HCT116 (cell line): ENCODE measurements around the gene EXD3.

Source experiments
- CEBPB ChIP-seq: IDR thresholded peaks from 2 replicates; pipeline ENCODE4 v1.6.1; 2012; ENCODE audit warnings: low read depth
- ELF1 ChIP-seq: IDR thresholded peaks from 2 replicates; pipeline ENCODE4 v1.6.1; 2012; ENCODE audit warnings: low read depth, borderline replicate concordance
- EZH2 ChIP-seq: fragments of 200-600 bp; sonication (generic); IDR thresholded peaks from 2 replicates; pipeline ENCODE4 v1.6.1; 2017; ENCODE audit warnings: antibody characterized with exemption, mixed run types
- EZH2phosphoT487 ChIP-seq: fragments of 200-600 bp; IDR thresholded peaks from 2 replicates; pipeline ENCODE4 v1.6.1; 2018; ENCODE audit warnings: antibody characterized with exemption, borderline replicate concordance
- JUND ChIP-seq: IDR thresholded peaks from 2 replicates; pipeline ENCODE4 v1.6.1; 2012
- POLR2A ChIP-seq: IDR thresholded peaks from 2 replicates; pipeline ENCODE4 v1.7.0; 2011; ENCODE audit warnings: borderline replicate concordance; ENCODE audit not compliant: insufficient read depth, insufficient read length; ENCODE audit errors: extremely low read depth
- POLR2AphosphoS5 ChIP-seq: IDR thresholded peaks from 2 replicates; pipeline ENCODE4 v1.6.1; 2011; ENCODE audit warnings: mild to moderate bottlenecking, low read depth, low read length, moderate library complexity
- SIN3A ChIP-seq: IDR thresholded peaks from 2 replicates; pipeline ENCODE4 v1.6.1; 2012; ENCODE audit warnings: low read depth
- SP1 ChIP-seq: IDR thresholded peaks from 2 replicates; pipeline ENCODE4 v1.6.1; 2012; ENCODE audit warnings: low read depth
- YY1 ChIP-seq: IDR thresholded peaks from 2 replicates; pipeline ENCODE4 v1.6.1; 2011; ENCODE audit warnings: low read length, low read depth, moderate library complexity, mild to moderate bottlenecking; ENCODE audit not compliant: insufficient replicate concordance; ENCODE audit errors: extremely low read depth
- ZNF274 ChIP-seq: fragments of 200-500 bp; sonication (Bioruptor generic); IDR thresholded peaks from 2 replicates; pipeline ENCODE4 v1.6.1; 2014; ENCODE audit warnings: mild to moderate bottlenecking, low read depth, low read length, inconsistent platforms
- TF ChIP-seq, protein P1 (sequence below), 3 experiments: fragments of 200-600 bp in 1 of 3; sonication (generic) in 1 of 3; IDR thresholded peaks in 2 of 3; conservative IDR thresholded peaks in 1 of 3; 2 replicates each; pipeline ENCODE4 v1.5.1; 2012 to 2017; ENCODE audit warnings: low read depth in 2 of 3, low read length in 2 of 3, antibody characterized with exemption in 1 of 3, borderline replicate concordance in 1 of 3, control low read depth in 1 of 3, mild to moderate bottlenecking in 1 of 3, mixed read lengths in 1 of 3, mixed run types in 1 of 3, moderate library complexity in 1 of 3; ENCODE audit not compliant: insufficient read depth in 1 of 3
- TF ChIP-seq, protein P2 (sequence below): IDR thresholded peaks from 2 replicates; pipeline ENCODE4 v1.6.1; 2012
- TF ChIP-seq, protein P3 (sequence below): IDR thresholded peaks from 2 replicates; pipeline ENCODE4 v1.6.1; 2011; ENCODE audit warnings: mild to moderate bottlenecking, low read length, moderate library complexity; ENCODE audit not compliant: insufficient replicate concordance; ENCODE audit errors: extremely low read depth

DNA sequence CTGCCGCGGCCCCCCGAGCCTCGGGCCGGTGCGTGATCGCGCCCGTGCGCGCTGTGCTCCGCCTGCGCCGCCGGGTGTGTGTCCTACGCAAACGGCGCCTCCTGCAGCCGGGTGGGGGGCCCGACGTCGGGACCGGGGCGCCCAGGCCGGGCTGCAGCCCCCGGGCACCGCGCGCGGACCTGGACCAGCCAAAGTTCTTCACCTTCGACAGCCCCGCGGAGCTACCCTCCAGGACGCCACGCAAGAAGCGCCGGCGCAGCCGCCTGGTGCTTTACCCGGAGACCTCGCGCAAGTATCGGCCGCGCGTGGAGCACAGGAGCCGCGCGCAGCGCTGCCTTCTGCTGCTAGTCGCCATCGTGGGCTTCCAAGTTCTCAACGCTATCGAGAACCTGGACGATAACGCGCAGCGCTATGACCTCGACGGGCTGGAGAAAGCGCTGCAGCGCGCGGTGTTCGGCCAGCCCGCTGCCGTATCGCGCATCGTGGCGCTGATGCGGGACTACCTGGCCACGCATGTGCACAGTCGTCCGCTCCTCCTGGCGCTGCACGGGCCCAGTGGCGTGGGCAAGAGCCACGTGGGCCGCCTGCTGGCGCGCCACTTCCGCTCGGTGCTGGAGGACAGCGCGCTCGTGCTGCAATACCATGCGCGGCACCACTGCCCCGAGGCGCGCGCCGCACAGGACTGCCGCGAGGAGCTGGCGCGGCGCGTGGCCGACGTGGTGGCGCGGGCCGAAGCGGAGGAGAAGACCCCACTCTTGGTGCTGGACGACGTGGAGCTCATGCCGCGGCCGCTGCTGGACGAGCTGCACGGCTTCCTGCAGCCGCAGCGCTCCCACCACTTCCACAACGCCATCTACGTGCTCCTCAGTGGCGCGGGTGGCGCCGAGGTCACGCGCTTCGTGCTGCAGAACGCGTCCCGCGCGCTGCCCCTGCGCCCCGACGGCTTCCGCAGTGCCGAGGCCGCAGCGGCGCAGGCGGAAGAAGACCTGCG is 143.9 kb downstream of the EXD3 start:
- TF ChIP-seq, protein P1, sequence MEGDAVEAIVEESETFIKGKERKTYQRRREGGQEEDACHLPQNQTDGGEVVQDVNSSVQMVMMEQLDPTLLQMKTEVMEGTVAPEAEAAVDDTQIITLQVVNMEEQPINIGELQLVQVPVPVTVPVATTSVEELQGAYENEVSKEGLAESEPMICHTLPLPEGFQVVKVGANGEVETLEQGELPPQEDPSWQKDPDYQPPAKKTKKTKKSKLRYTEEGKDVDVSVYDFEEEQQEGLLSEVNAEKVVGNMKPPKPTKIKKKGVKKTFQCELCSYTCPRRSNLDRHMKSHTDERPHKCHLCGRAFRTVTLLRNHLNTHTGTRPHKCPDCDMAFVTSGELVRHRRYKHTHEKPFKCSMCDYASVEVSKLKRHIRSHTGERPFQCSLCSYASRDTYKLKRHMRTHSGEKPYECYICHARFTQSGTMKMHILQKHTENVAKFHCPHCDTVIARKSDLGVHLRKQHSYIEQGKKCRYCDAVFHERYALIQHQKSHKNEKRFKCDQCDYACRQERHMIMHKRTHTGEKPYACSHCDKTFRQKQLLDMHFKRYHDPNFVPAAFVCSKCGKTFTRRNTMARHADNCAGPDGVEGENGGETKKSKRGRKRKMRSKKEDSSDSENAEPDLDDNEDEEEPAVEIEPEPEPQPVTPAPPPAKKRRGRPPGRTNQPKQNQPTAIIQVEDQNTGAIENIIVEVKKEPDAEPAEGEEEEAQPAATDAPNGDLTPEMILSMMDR (IDR thresholded peaks at IDR 0.05 in 2 of 3, conservative IDR thresholded peaks at IDR 0.05 in 1 of 3; ENCODE audit: borderline replicate concordance in 1 of 3, insufficient read depth in 1 of 3, low read depth in 2 of 3, low read length in 2 of 3), result no peak
- TF ChIP-seq ELF1 (no peak), SP1 (no peak), POLR2AphosphoS5 (no peak), POLR2A (no peak), YY1 (no peak), SIN3A (no peak), EZH2 (no peak), JUND (no peak), CEBPB (no peak), ZNF274 (no peak), EZH2phosphoT487 (no peak)
- TF ChIP-seq, protein P2, sequence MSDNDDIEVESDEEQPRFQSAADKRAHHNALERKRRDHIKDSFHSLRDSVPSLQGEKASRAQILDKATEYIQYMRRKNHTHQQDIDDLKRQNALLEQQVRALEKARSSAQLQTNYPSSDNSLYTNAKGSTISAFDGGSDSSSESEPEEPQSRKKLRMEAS, result no peak
- TF ChIP-seq, protein P3, sequence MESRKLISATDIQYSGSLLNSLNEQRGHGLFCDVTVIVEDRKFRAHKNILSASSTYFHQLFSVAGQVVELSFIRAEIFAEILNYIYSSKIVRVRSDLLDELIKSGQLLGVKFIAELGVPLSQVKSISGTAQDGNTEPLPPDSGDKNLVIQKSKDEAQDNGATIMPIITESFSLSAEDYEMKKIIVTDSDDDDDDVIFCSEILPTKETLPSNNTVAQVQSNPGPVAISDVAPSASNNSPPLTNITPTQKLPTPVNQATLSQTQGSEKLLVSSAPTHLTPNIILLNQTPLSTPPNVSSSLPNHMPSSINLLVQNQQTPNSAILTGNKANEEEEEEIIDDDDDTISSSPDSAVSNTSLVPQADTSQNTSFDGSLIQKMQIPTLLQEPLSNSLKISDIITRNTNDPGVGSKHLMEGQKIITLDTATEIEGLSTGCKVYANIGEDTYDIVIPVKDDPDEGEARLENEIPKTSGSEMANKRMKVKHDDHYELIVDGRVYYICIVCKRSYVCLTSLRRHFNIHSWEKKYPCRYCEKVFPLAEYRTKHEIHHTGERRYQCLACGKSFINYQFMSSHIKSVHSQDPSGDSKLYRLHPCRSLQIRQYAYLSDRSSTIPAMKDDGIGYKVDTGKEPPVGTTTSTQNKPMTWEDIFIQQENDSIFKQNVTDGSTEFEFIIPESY, result no peak
